CD4-positive, alpha-beta T cell (primary cell): ENCODE data around the gene PKDCC. TPM values are rescaled to one million over a fixed set of nuclear protein-coding genes. Genes with fewer than 3 reads are reported as not detected.

Source experiments
- ATAC-seq: fragments of 200-7000 bp; cut with Tn5 transposase; one replicate; pipeline ENCODE4 v1.10.0; 2022; ENCODE audit warnings: mild to moderate bottlenecking; ENCODE audit not compliant: poor library complexity
- CTCF ChIA-PET: fragments of 350-600 bp; sonication (Branson Sonifier 250); formaldehyde crosslinking; loops from one replicate; lab custom pipeline; 2021; ENCODE audit warnings: antibody characterized with exemption, inconsistent platforms; lab: Charles Lee
- POLR2A ChIA-PET: fragments of 350-600 bp; sonication (Branson Sonifier 250); formaldehyde crosslinking; loops from one replicate; lab custom pipeline; 2021; ENCODE audit warnings: antibody characterized with exemption, inconsistent platforms; lab: Charles Lee
- DNase-seq, 14 experiments: peaks; one replicate each; pipeline ENCODE4 v3.0.0-alpha.2; 2013 to 2020; ENCODE audit warnings: mixed read lengths in 2 of 14
- H3K27ac ChIP-seq, 2 donors: one replicate each; pipeline versions ENCODE4 v1.5.1 to v1.7.0; 2013; ENCODE audit warnings: low read length in 2 of 2, low read depth in 1 of 2, mild to moderate bottlenecking in 1 of 2
- H3K27me3 ChIP-seq, 2 experiments: 1 replicate in 1 of 2; 2 replicates in 1 of 2; pipeline versions ENCODE4 v1.6.1 to v1.7.0; 2013; ENCODE audit warnings: low read length in 2 of 2, control low read depth in 1 of 2, mild to moderate bottlenecking in 1 of 2, moderate library complexity in 1 of 2; ENCODE audit not compliant: insufficient read depth in 2 of 2, control insufficient read depth in 1 of 2
- H3K36me3 ChIP-seq: one replicate; pipeline ENCODE4 v1.6.1; 2013; ENCODE audit warnings: low read length, control low read depth; ENCODE audit not compliant: insufficient read depth
- H3K4me1 ChIP-seq: one replicate; pipeline ENCODE4 v1.6.1; 2013; ENCODE audit warnings: low read length, control low read depth; ENCODE audit not compliant: insufficient read depth
- H3K4me3 ChIP-seq: one replicate; pipeline ENCODE4 v1.5.1; 2013; ENCODE audit warnings: mild to moderate bottlenecking, low read length, moderate library complexity
- H3K9me3 ChIP-seq, 2 experiments: 1 replicate in 1 of 2; 2 replicates in 1 of 2; pipeline versions ENCODE4 v1.6.1 to v1.7.0; 2013; ENCODE audit warnings: low read length in 2 of 2, mild to moderate bottlenecking in 2 of 2, control low read depth in 1 of 2, moderate library complexity in 1 of 2; ENCODE audit not compliant: control insufficient read depth in 1 of 2, insufficient read depth in 1 of 2
- H3K27ac Mint-ChIP-seq: one replicate; pipeline ENCODE4 v1.8.0; 2020; ENCODE audit warnings: mixed read lengths
- H3K27me3 Mint-ChIP-seq: one replicate; pipeline ENCODE4 v1.8.0; 2021; ENCODE audit warnings: mixed read lengths
- H3K36me3 Mint-ChIP-seq: one replicate; pipeline ENCODE4 v1.8.0; 2021; ENCODE audit warnings: low read depth, mixed read lengths
- H3K4me1 Mint-ChIP-seq: one replicate; pipeline ENCODE4 v1.8.0; 2021; ENCODE audit warnings: low read depth, mixed read lengths
- H3K4me3 Mint-ChIP-seq: one replicate; pipeline ENCODE4 v1.8.0; 2020; ENCODE audit warnings: mild to moderate bottlenecking, mixed read lengths
- H3K9me3 Mint-ChIP-seq: one replicate; pipeline ENCODE4 v1.8.0; 2020; ENCODE audit warnings: mixed read lengths
- intact Hi-C, 2 experiments: fragments of 100-400 bp; cut with DNase I in 1 of 2; cut with micrococcal nuclease in 1 of 2; formaldehyde crosslinking; loops; one replicate each; pipeline versions ENCODE4 v1.15.1 to v1.9.0; 2023 to 2025; cut with DNase I, micrococcal nuclease
- total RNA-seq, 174 experiments: library from RNA in 2 of 174; stranded (reverse) in 2 of 174; gene quantifications; one replicate each; pipeline ENCODE4 v1.2.3 and lab custom pipeline; 2021 to 2026
- TF ChIP-seq, protein P1 (sequence below): fragments of 200-600 bp; IDR thresholded peaks from one replicate; pipeline ENCODE4 v1.8.0; 2022; ENCODE audit warnings: antibody characterized with exemption, mild to moderate bottlenecking

The PKDCC gene
- total RNA-seq, 2 experiments from 2014 or later = not detected

DNA sequence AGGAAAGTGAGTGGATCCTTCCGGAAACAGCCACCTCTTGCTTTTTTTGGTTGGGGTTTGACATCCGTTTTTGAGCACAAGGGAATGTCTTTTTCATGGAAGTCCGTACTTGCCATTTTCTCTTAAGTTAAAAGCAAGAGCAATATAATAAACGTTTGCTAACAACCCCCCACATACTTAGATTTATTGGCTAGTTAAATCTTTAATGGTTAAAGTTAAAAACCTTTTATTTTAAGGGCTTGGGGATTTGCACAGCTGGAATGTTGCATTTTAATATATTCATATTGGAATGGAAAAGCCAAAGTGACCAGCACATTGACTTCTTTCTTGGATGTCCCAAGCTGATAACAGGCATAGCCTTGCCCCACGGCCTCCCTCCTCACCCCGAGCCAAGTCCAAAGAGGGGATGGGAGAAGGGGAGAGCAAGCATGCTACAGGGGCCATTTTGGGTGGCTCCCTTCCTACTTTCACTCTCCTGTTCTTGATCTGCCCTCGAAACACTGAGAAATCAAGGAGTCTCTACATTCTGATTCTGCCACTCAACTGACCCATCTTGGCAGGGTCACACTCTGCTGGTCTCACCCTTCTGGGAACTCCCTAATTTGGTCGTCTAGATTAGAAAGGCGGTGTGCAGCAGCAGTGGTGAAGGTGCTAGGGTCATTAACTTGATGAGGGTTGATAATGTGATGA, 48.1 kb upstream of the PKDCC start:
- H3K27me3 Mint-ChIP-seq = peaks cover 4% of the 10 kb centered on the region
- H3K27me3 ChIP-seq = peaks cover 0 to 6% of the 10 kb centered on the region in 2 experiments
- no peak for ATAC-seq
- H3K27ac ChIP-seq = no peak overlapping the region
- no peak for DNase-seq
- H3K36me3 Mint-ChIP-seq = no peaks in the 10 kb centered on the region
- H3K4me1 Mint-ChIP-seq = no peaks in the 10 kb centered on the region
- no peaks in the 10 kb centered on the region for H3K36me3 ChIP-seq
- peaks cover 9% of the 10 kb centered on the region for H3K9me3 Mint-ChIP-seq
- H3K4me3 Mint-ChIP-seq = no peak overlapping the region
- ChIA-PET CTCF (no interaction called here), POLR2A (no interaction called here)
- intact Hi-C loops = no loop called here
- TF ChIP-seq, protein P1, sequence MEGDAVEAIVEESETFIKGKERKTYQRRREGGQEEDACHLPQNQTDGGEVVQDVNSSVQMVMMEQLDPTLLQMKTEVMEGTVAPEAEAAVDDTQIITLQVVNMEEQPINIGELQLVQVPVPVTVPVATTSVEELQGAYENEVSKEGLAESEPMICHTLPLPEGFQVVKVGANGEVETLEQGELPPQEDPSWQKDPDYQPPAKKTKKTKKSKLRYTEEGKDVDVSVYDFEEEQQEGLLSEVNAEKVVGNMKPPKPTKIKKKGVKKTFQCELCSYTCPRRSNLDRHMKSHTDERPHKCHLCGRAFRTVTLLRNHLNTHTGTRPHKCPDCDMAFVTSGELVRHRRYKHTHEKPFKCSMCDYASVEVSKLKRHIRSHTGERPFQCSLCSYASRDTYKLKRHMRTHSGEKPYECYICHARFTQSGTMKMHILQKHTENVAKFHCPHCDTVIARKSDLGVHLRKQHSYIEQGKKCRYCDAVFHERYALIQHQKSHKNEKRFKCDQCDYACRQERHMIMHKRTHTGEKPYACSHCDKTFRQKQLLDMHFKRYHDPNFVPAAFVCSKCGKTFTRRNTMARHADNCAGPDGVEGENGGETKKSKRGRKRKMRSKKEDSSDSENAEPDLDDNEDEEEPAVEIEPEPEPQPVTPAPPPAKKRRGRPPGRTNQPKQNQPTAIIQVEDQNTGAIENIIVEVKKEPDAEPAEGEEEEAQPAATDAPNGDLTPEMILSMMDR = no peak
- no peak overlapping the region for H3K4me3 ChIP-seq
- peaks cover 10 to 17% of the 10 kb centered on the region in 2 experiments for H3K9me3 ChIP-seq
- no peak overlapping the region for H3K27ac Mint-ChIP-seq
- no peaks in the 10 kb centered on the region for H3K4me1 ChIP-seq

DNA sequence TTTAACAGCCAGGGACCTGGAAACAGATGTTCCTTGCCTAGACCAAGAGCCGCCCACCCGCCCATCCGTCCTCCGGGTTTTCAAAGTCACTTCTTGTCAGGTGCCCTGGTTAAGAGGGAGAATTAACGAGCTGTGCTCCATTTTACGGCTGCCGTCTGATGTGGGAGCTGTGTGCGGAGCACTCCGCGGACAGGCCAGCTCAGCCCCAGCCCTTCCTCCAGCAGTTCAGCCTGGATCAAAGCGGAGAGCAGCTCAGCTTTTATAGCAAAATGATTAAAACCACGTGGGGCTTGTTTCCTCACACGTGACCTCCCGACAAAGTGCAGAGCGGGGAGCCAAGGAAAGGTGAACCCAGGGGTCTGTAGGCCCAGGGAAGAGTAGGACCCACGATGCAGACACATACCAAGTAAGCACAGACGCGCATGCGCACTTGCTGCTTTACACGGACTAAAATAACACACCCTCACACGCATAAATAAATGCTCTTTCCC, 46.1 kb upstream of the PKDCC start:
- Mint-ChIP-seq H3K27ac (no peak overlapping the region), H3K9me3 (peaks cover 14% of the 10 kb centered on the region), H3K36me3 (no peaks in the 10 kb centered on the region), H3K4me3 (no peak overlapping the region), H3K27me3 (peaks cover 22% of the 10 kb centered on the region), H3K4me1 (no peaks in the 10 kb centered on the region)
- no peaks in the 10 kb centered on the region for H3K4me1 ChIP-seq
- H3K27ac ChIP-seq = no peak overlapping the region
- ATAC-seq (no peak), DNase-seq (no peak)
- H3K36me3 ChIP-seq = no peaks in the 10 kb centered on the region
- TF ChIP-seq, protein P1 = no peak
- H3K4me3 ChIP-seq = no peak overlapping the region
- CTCF ChIA-PET = no interaction called here
- H3K27me3 ChIP-seq = peaks cover 0 to 6% of the 10 kb centered on the region in 2 experiments
- POLR2A ChIA-PET = no interaction called here
- H3K9me3 ChIP-seq = peaks cover 10 to 12% of the 10 kb centered on the region in 2 experiments
- intact Hi-C loops = no loop called here

DNA sequence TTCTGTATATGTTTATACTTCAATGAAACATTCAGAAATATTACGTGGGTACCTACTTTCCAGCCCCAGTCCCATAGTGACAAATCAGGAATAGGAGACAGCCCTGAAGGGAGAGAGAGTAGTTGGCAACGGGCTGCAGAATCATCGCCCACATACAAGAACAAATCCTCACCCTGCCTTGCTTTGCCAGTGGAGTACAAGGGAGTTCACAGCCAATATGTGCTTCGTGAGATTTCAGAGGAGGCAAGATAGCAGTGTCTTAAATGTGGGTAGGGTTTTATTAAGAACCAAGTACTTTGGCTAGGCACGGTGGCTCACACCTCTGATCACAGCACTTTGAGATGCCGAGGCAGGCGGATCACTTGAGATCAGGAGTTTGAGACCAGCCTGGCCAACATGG, 40.3 kb upstream of the PKDCC start:
- H3K4me1 Mint-ChIP-seq = peaks cover 19% of the 10 kb centered on the region
- peaks cover 18% of the 10 kb centered on the region for H3K27me3 Mint-ChIP-seq
- ChIA-PET CTCF (no interaction called here), POLR2A (no interaction called here)
- DNase-seq = no peak
- Histone ChIP-seq H3K36me3 (no peaks in the 10 kb centered on the region), H3K27me3 (no peaks in the 10 kb centered on the region), H3K9me3 (peaks cover 10 to 11% of the 10 kb centered on the region in 2 experiments), H3K4me3 (no peak overlapping the region), H3K27ac (no peak overlapping the region), H3K4me1 (peaks cover 12% of the 10 kb centered on the region)
- H3K4me3 Mint-ChIP-seq = no peak overlapping the region
- ATAC-seq = no peak
- no peaks in the 10 kb centered on the region for H3K36me3 Mint-ChIP-seq
- intact Hi-C loops = no loop called here
- TF ChIP-seq, protein P1 = no peak
- H3K27ac Mint-ChIP-seq = no peak overlapping the region
- H3K9me3 Mint-ChIP-seq = peaks cover 14% of the 10 kb centered on the region
